ENCODE results near the gene CALN1.

DNA sequence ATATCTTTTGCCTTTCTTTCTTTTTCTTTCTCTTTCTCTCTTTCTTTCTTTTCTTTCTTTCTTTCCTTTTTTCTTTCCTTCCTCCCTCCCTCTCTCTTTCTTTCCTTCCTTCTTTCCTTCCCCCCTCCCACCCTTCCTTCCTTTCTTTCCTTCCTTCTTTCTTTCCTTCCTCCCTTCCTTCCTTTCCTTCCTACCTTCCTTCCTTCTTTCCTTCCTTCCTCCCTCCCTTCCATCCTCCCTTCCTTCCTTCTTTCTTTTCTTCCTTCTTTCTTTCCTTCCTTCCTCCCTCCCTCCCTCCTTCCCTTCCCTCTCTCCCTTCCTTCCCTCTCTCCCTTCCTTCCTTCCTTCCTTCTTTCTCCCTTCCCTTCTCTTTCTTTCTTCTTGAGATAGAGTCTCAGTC is 25.5 kb upstream of the CALN1 start:
- TF ChIP-seq, protein P1, sequence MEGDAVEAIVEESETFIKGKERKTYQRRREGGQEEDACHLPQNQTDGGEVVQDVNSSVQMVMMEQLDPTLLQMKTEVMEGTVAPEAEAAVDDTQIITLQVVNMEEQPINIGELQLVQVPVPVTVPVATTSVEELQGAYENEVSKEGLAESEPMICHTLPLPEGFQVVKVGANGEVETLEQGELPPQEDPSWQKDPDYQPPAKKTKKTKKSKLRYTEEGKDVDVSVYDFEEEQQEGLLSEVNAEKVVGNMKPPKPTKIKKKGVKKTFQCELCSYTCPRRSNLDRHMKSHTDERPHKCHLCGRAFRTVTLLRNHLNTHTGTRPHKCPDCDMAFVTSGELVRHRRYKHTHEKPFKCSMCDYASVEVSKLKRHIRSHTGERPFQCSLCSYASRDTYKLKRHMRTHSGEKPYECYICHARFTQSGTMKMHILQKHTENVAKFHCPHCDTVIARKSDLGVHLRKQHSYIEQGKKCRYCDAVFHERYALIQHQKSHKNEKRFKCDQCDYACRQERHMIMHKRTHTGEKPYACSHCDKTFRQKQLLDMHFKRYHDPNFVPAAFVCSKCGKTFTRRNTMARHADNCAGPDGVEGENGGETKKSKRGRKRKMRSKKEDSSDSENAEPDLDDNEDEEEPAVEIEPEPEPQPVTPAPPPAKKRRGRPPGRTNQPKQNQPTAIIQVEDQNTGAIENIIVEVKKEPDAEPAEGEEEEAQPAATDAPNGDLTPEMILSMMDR (IDR thresholded peaks at IDR 0.05), result no peak
- no peak for TF ChIP-seq POLR2A (IDR thresholded peaks at IDR 0.05)

Data from ovary (tissue), 3 donors.